A549 (cell line): ENCODE measurements around the gene DAGLB. TPM values are rescaled to one million over a fixed set of nuclear protein-coding genes. Genes with fewer than 3 reads are reported as not detected.

Experiments
- ATAC-seq, 2 experiments: fragments of 200-7000 bp in 1 of 2; fragments of >200 bp in 1 of 2; cut with Nextera tagmentation in 1 of 2; cut with Tn5 transposase in 1 of 2; 3 replicates each; pipeline versions ENCODE4 v1.8.0 to v1.9.1; 2018 to 2020; ENCODE audit warnings: mild to moderate bottlenecking in 1 of 2, moderate library complexity in 1 of 2
- CTCF ChIA-PET: fragments of 300-600 bp; sonication (Branson Sonifier 250); formaldehyde crosslinking; extraction: SDS; loops from one replicate; lab custom pipeline; 2021; ENCODE audit warnings: antibody characterized with exemption, inconsistent platforms; lab: Yijun Ruan, JAX
- POLR2A ChIA-PET: fragments of 350-600 bp; formaldehyde crosslinking; extraction: SDS; loops from one replicate; lab custom pipeline; 2021; ENCODE audit warnings: antibody characterized with exemption, inconsistent platforms; lab: Yijun Ruan, JAX
- DNase-seq, 2 experiments: peaks; one replicate each; pipeline versions ENCODE4 v3.0.0 to v3.0.0-alpha.2; 2011 to 2016; ENCODE audit warnings: low read depth in 1 of 2, low spot score in 1 of 2
- FAIRE-seq: peaks from 2 replicates; lab custom pipeline; 2011; peaks lifted over from hg19 to GRCh38; lab: Jason Lieb, UNC
- H3K27ac ChIP-seq, 2 experiments: fragments of >200 bp; sonication (Bioruptor Twin); formaldehyde crosslinking; 3 replicates each; pipeline ENCODE4 v1.5.1; 2016 to 2017
- H3K4me1 ChIP-seq: fragments of >200 bp; sonication (Bioruptor Twin); formaldehyde crosslinking; 3 replicates; pipeline ENCODE4 v1.6.1; 2016
- H3K4me2 ChIP-seq: fragments of >200 bp; sonication (Bioruptor Twin); formaldehyde crosslinking; 3 replicates; pipeline ENCODE4 v1.6.1; 2016
- H3K4me3 ChIP-seq: fragments of >200 bp; sonication (Bioruptor Twin); formaldehyde crosslinking; 3 replicates; pipeline ENCODE4 v1.5.1; 2016
- H3K9me3 ChIP-seq: fragments of >200 bp; sonication (Bioruptor Twin); formaldehyde crosslinking; 3 replicates; pipeline ENCODE4 v1.6.1; 2016
- CEBPB ChIP-seq, 2 experiments: fragments of >200 bp in 1 of 2; sonication (Bioruptor Twin) in 1 of 2; formaldehyde crosslinking in 1 of 2; IDR thresholded peaks; 2 replicates each; pipeline ENCODE4 v1.6.1; 2012 to 2016
- CHD4 ChIP-seq: fragments of 200-600 bp; sonication (generic); IDR thresholded peaks from 2 replicates; pipeline ENCODE4 v1.6.1; 2016; ENCODE audit warnings: antibody characterized with exemption, mild to moderate bottlenecking, borderline replicate concordance
- EHF ChIP-seq: fragments of 250-450 bp; sonication (Bioruptor Pico); IDR thresholded peaks from 2 replicates; pipeline ENCODE4 v1.5.0; 2020; ENCODE audit warnings: mild to moderate bottlenecking
- EHMT2 ChIP-seq: fragments of 200-600 bp; sonication (generic); IDR thresholded peaks from 2 replicates; pipeline ENCODE4 v1.6.1; 2016; ENCODE audit warnings: antibody characterized with exemption, low read depth, mild to moderate bottlenecking, moderate library complexity
- FOSB ChIP-seq: fragments of 250-450 bp; sonication (Bioruptor Pico); IDR thresholded peaks from 2 replicates; pipeline ENCODE4 v1.5.0; 2020; ENCODE audit warnings: mild to moderate bottlenecking, moderate library complexity
- FOSL2 ChIP-seq, 2 experiments: fragments of 450-650 bp in 1 of 2; fragments of >200 bp in 1 of 2; sonication (Bioruptor Twin) in 1 of 2; formaldehyde crosslinking; IDR thresholded peaks; 2 replicates each; pipeline versions ENCODE4 v1.5.0 to v1.6.1; 2016 to 2020; ENCODE audit warnings: mild to moderate bottlenecking in 1 of 2, moderate library complexity in 1 of 2
- FOXS1 ChIP-seq: fragments of 250-450 bp; sonication (Bioruptor Pico); IDR thresholded peaks from 2 replicates; pipeline ENCODE4 v1.5.0; 2020; ENCODE audit warnings: mild to moderate bottlenecking, moderate library complexity
- HOXB5 ChIP-seq: fragments of 250-450 bp; sonication (Bioruptor Pico); IDR thresholded peaks from 2 replicates; pipeline ENCODE4 v1.5.0; 2020; ENCODE audit warnings: mild to moderate bottlenecking, moderate library complexity
- JUN ChIP-seq, 2 experiments: fragments of >200 bp; sonication (Bioruptor Twin); formaldehyde crosslinking; IDR thresholded peaks; 2 replicates in 1 of 2; 3 replicates in 1 of 2; pipeline ENCODE4 v1.6.1; 2016 to 2017
- NPAS2 ChIP-seq: fragments of 250-450 bp; sonication (Bioruptor Pico); IDR thresholded peaks from 2 replicates; pipeline ENCODE4 v1.8.0; 2022; ENCODE audit warnings: mild to moderate bottlenecking, moderate library complexity, borderline replicate concordance
- RFX5 ChIP-seq: fragments of 450-650 bp; IDR thresholded peaks from 2 replicates; pipeline ENCODE4 v1.7.1; 2014; ENCODE audit warnings: antibody characterized with exemption, mild to moderate bottlenecking, moderate library complexity
- ZFP36 ChIP-seq: fragments of 450-650 bp; IDR thresholded peaks from 2 replicates; pipeline ENCODE4 v1.6.1; 2014; ENCODE audit warnings: borderline replicate concordance; ENCODE audit not compliant: partially characterized antibody
- WGBS: methylation state at CpG from one replicate; pipeline ENCODE4 v1.1.6; 2017; ENCODE audit errors: missing lambda C conversion rate; 5-methylcytosine and 5-hydroxymethylcytosine counted together
- polyA plus RNA-seq, 4 experiments: library from polyadenylated mRNA; depleted of rRNA in 3 of 4; stranded (reverse); fragments of >200 nt; fragmentation: RNase III in 1 of 4; extraction: RNeasy Plus Mini Kit Qiagen cat#74134 plus additional on column Dnase treatment in 1 of 4; gene quantifications; 2 replicates in 3 of 4; 3 replicates in 1 of 4; pipeline ENCODE4 v1.2.3, GENCODE V29; 2011 to 2017
- TF ChIP-seq, protein P1 (sequence below): fragments of 450-650 bp; IDR thresholded peaks from 2 replicates; pipeline ENCODE4 v1.6.1; 2014; ENCODE audit warnings: antibody characterized with exemption
- TF ChIP-seq, protein P2 (sequence below): fragments of 250-450 bp; sonication (Bioruptor Pico); IDR thresholded peaks from 2 replicates; pipeline ENCODE4 v1.5.0; 2021; ENCODE audit warnings: mild to moderate bottlenecking, moderate library complexity, borderline replicate concordance
- TF ChIP-seq, protein P3 (sequence below): fragments of 150-350 bp; IDR thresholded peaks from 2 replicates; pipeline ENCODE4 v1.6.1; 2014; ENCODE audit warnings: low read depth, mild to moderate bottlenecking, low read length
- TF ChIP-seq, protein P4 (sequence below): fragments of >200 bp; sonication (Bioruptor Twin); formaldehyde crosslinking; IDR thresholded peaks from 3 replicates; pipeline ENCODE4 v1.5.1; 2016
- TF ChIP-seq, protein P5 (sequence below): IDR thresholded peaks from 2 replicates; pipeline ENCODE4 v1.6.1; 2012
- TF ChIP-seq, protein P6 (sequence below): fragments of >200 bp; sonication (Bioruptor Twin); formaldehyde crosslinking; IDR thresholded peaks from 3 replicates; pipeline ENCODE4 v1.6.1; 2016

The DAGLB gene
- polyA plus RNA-seq, 2 of the 4 experiments (the other 2 are of a cell fraction): 14.5 to 19.7 TPM

DNA sequence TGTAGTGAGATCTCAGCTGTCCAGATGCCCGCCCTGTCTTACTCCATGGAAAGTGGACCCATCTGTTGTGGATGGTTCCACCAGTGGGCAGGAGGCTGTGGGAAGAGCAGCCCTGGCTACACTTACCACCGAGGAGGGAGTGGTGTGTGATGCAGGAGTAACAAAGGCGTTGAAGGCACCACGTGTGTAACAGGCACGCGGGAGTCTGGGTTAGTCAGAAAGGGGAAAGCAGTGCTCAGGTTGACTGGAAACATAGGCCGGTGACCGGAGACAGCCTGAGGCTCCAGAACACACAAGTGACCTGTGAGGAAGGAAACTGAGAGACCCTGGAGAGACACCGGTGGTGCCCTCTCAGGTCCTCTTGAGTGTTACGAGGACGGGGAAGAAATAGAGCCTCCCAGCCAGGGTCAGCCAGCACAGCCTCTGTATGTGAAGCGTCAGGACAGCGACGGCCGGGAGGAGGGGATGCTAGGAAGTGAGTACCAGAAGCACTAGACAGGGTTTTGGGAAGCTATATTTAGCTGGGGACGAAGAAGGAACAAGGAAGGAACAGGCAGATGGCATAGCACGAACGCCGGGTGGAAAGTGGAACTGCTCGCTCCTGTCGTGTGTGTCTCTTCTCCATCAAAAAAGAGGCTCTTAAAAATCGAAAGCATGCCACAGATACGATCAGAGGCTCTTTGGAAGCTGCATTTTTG, 51.7 kb downstream of the DAGLB start:
- ATAC-seq: no peak
- CTCF ChIA-PET: interaction anchor here (1.4 kb wide), 1 partner anchor 12 kb away, joined by 4 read pairs; no protein-coding TSS in a partner anchor
- DNase-seq: no peak
- TF ChIP-seq RFX5 (no peak), FOSL2 (IDR thresholded peaks at IDR 0.05) (no peak), FOSL2 (CRISPR knock-in tag; IDR thresholded peaks at IDR 0.05) (no peak), ZFP36 (no peak), FOSB (CRISPR knock-in tag) (no peak), FOXS1 (no peak), JUN (IDR thresholded peaks at IDR 0.05) (no peak), HOXB5 (CRISPR knock-in tag) (no peak), EHMT2 (no peak), NPAS2 (no peak), CHD4 (no peak)
- TF ChIP-seq, protein P1, sequence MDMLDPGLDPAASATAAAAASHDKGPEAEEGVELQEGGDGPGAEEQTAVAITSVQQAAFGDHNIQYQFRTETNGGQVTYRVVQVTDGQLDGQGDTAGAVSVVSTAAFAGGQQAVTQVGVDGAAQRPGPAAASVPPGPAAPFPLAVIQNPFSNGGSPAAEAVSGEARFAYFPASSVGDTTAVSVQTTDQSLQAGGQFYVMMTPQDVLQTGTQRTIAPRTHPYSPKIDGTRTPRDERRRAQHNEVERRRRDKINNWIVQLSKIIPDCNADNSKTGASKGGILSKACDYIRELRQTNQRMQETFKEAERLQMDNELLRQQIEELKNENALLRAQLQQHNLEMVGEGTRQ: no peak
- TF ChIP-seq, protein P2, sequence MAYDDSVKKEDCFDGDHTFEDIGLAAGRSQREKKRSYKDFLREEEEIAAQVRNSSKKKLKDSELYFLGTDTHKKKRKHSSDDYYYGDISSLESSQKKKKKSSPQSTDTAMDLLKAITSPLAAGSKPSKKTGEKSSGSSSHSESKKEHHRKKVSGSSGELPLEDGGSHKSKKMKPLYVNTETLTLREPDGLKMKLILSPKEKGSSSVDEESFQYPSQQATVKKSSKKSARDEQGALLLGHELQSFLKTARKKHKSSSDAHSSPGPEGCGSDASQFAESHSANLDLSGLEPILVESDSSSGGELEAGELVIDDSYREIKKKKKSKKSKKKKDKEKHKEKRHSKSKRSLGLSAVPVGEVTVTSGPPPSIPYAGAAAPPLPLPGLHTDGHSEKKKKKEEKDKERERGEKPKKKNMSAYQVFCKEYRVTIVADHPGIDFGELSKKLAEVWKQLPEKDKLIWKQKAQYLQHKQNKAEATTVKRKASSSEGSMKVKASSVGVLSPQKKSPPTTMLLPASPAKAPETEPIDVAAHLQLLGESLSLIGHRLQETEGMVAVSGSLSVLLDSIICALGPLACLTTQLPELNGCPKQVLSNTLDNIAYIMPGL (CRISPR knock-in tag): no peak
- TF ChIP-seq, protein P3, sequence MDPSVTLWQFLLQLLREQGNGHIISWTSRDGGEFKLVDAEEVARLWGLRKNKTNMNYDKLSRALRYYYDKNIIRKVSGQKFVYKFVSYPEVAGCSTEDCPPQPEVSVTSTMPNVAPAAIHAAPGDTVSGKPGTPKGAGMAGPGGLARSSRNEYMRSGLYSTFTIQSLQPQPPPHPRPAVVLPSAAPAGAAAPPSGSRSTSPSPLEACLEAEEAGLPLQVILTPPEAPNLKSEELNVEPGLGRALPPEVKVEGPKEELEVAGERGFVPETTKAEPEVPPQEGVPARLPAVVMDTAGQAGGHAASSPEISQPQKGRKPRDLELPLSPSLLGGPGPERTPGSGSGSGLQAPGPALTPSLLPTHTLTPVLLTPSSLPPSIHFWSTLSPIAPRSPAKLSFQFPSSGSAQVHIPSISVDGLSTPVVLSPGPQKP: no peak
- TF ChIP-seq, protein P4, sequence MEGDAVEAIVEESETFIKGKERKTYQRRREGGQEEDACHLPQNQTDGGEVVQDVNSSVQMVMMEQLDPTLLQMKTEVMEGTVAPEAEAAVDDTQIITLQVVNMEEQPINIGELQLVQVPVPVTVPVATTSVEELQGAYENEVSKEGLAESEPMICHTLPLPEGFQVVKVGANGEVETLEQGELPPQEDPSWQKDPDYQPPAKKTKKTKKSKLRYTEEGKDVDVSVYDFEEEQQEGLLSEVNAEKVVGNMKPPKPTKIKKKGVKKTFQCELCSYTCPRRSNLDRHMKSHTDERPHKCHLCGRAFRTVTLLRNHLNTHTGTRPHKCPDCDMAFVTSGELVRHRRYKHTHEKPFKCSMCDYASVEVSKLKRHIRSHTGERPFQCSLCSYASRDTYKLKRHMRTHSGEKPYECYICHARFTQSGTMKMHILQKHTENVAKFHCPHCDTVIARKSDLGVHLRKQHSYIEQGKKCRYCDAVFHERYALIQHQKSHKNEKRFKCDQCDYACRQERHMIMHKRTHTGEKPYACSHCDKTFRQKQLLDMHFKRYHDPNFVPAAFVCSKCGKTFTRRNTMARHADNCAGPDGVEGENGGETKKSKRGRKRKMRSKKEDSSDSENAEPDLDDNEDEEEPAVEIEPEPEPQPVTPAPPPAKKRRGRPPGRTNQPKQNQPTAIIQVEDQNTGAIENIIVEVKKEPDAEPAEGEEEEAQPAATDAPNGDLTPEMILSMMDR: no peak
- TF ChIP-seq, protein P5, sequence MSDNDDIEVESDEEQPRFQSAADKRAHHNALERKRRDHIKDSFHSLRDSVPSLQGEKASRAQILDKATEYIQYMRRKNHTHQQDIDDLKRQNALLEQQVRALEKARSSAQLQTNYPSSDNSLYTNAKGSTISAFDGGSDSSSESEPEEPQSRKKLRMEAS: no peak
- TF ChIP-seq, protein P6, sequence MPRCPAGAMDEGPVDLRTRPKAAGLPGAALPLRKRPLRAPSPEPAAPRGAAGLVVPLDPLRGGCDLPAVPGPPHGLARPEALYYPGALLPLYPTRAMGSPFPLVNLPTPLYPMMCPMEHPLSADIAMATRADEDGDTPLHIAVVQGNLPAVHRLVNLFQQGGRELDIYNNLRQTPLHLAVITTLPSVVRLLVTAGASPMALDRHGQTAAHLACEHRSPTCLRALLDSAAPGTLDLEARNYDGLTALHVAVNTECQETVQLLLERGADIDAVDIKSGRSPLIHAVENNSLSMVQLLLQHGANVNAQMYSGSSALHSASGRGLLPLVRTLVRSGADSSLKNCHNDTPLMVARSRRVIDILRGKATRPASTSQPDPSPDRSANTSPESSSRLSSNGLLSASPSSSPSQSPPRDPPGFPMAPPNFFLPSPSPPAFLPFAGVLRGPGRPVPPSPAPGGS: no peak
- POLR2A ChIA-PET: no interaction called here
- Histone ChIP-seq H3K4me3 (no peak overlapping the region), H3K4me2 (no peak overlapping the region), H3K27ac (peak overlapping the region in 1 of 2 experiments; percentile 20; a peak in 1 of 6 replicates), H3K4me1 (peaks cover 57% of the 10 kb centered on the region), H3K9me3 (no peaks in the 10 kb centered on the region)
- FAIRE-seq: no peak
- WGBS: 89% methylated on average over 23 of the region's 23 CpGs

DNA sequence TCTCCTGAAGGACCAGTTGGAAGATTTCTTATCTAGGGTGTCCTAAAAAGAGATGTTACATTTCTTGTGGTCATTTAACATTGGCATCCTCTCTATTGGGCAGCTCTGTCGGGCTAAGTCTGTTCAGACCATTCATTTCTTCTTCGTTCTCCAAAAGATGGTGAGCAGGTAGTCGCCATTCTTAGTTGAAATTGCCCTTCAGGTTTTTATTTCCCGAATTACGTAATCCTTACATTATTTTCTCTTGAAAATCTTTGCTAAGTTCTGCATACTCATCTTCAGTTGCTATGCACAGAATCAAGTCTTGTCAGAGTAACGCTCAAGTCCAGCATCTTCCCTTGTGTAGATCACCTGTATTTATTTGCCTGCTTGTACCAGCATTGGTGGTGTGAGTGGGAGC, 53.6 kb downstream of the DAGLB start:
- ATAC-seq (no peak), DNase-seq (no peak), FAIRE-seq (no peak)
- POLR2A ChIA-PET: no interaction called here
- peak overlapping the region; percentile 71; the same call in 2 of the 3 replicates for H3K4me2 ChIP-seq
- no peak overlapping the region for H3K4me3 ChIP-seq
- peaks cover 55% of the 10 kb centered on the region for H3K4me1 ChIP-seq
- H3K9me3 ChIP-seq: no peaks in the 10 kb centered on the region
- peak in 1 of 2 experiments; percentile 43; a peak in 1 of 4 replicates for TF ChIP-seq CEBPB (IDR thresholded peaks at IDR 0.05)
- no peak for TF ChIP-seq EHF
- 94% methylated on average over 6 of the region's 6 CpGs for WGBS
- CTCF ChIA-PET: interaction anchor here (1.2 kb wide), 1 partner anchor 31 kb away, joined by 4 read pairs; no protein-coding TSS in a partner anchor
- H3K27ac ChIP-seq: peak overlapping the region; percentile 66 to 80; a peak in 5 of 6 replicates
